Measurements from ENCODE around the gene ZP3. TPM values are rescaled to one million over a fixed set of nuclear protein-coding genes. Genes with fewer than 3 reads are reported as not detected.
A peak's percentile ranks its signal among the peaks of the same experiment; 100 is the strongest.
"Not testable (repeated sequence)": the region's sequence is repeated elsewhere in the genome, so short reads cannot be mapped to it uniquely, and the experiment has no call there.

ZP3 gene
- polyA plus RNA-seq (ENCODE audit: insufficient read depth in 1 of 5, insufficient read length in 5 of 5, low replicate concordance in 1 of 5): 10 to 100 TPM in 1 of 5 donors, 1 to 10 TPM in 4; 2.0 to 12.7 (median 2.3) TPM
- long read RNA-seq, donor 1: 0 reads
- long read RNA-seq, donor 2, partial matches to known transcripts: 5 of 5 reads
- long read RNA-seq, donor 2, other reads (novel, unspliced or antisense): 0 of 5 reads
- long read RNA-seq, donor 3: 0 reads
- long read RNA-seq, donor 4: 0 reads
- long read RNA-seq, donor 5: 0 reads
- long read RNA-seq, donor 6, partial matches to known transcripts: 0 of 65 reads
- long read RNA-seq, donor 6, other reads (novel, unspliced or antisense): 65 of 65 reads
- long read RNA-seq, donor 7: 0 reads
- long read RNA-seq, donor 8: 0 reads

DNA sequence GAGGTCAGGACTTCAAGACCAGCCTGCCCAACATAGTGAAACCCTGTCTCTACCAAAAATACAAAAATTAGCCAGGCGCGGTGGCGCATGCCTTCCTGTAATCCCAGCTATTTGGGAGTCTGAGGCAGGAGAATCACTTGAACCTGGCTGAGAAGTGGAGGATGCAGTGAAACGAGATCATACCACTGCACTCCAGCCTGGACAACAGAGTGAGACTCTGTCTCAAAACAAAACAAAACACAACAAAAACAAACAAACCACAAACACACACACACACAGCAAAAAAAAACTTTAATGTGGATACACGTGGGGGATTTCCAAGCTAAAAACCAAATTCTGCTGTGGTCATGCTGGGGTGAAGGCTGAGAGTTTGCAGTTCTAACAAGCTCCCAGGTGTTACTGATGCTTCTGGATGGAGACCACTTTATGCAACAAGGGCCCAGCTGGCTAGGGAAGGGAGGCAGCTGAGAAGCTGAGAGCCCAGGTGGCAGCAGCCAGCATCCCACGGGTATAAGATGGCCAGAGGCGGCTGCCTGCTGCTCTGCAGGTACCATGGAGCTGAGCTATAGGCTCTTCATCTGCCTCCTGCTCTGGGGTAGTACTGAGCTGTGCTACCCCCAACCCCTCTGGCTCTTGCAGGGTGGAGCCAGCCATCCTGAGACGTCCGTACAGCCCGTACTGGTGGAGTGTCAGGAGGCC, at the start of gene ZP3:
Gene ZP3, plus strand, starts transcription at position 538 of the 699 bp plus-strand sequence. Its CDS starts 15 bp downstream, at position 553.
- no peak for DNase-seq

DNA sequence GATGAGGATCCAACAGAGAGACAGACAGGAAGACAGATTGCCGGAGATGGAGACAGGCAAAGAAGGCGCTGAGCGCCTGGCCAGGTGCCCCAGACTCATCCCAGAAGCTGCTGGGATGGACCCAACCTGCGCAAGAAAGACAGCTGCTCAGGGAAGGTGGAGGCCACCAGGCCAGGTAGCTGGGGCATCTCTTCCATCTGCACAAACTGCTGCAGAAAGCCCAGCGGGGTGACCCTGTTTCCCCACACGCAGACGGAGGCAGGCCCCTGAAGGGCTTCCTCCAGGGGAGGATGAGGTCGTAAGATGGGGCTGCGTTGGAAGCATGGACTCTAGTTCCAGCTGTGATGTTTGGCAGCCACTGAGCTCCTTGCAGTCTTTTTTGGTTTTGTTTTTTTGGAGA, 49.5 kb upstream of the ZP3 start:
- no peak for DNase-seq

DNA sequence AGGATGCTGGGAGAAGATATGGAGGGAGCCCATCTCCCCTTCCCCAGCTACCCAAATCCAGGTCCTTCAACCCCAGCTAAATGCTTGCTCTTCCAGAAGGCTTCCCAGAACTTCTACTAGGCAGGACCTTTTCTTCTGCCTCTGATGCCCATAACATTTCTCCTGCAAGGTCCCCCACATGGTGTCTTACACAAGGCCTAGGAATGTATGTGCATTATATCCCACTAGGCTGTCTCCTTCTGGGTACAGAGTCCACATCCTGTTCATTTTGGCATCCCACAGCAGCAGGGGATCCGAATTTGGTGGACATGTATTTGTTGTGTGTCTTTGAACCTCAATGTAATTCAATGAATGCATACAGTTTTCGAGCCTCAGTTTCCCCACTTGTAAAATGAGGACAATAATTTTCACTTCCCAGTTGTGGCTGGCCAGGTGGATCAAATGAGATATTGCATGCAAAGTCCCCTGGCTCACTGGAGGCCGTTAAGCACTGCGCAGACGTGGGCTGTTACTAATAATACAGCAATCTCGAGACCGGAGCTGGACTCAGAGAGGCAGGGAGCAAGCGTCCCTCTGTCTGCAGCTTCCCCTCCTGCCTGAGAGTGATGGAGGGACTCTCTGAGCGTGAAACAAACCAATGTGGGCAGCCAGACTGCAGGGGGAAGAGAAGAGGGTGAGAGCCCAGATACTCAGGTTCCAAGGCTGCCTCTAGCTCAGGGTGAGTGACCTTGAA, 47.4 kb upstream of the ZP3 start:
- no peak for DNase-seq

DNA sequence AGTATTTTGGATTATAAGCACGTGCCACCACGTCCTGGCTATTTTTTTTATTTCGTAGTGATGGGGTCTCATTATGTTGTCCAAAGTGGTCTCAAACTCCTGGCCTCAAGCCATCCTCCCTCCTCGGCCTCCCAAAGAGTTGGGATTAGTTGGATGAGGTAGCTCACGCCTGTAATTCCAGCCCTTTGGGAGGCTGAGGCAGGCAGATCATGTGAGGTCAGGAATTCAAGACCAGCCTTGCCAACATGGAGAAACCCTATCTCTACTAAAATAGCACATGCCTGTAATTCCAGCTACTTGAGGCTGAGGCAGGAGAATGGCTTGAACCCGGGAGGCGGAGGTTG, 44.2 kb upstream of the ZP3 start:
- no peak for DNase-seq

DNA sequence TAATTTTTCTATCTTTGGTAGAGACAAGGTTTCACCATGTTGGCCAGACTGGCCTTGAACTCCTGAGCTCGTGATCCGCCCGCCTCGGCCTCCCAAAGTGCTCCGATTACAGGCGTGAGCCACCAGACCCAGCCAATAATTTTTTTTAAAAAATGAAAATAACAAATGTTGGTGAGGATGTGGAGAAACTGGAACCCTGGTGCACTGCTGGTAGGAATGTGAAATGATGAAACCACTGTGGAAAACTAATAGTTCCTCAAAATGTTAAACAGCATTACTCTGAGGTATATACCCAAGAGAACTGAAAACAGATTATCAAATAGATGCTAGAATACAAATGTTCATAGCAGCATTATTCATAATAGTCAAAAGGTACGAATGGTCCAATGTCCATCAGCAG, 42.9 kb upstream of the ZP3 start:
- DNase-seq: no peak

DNA sequence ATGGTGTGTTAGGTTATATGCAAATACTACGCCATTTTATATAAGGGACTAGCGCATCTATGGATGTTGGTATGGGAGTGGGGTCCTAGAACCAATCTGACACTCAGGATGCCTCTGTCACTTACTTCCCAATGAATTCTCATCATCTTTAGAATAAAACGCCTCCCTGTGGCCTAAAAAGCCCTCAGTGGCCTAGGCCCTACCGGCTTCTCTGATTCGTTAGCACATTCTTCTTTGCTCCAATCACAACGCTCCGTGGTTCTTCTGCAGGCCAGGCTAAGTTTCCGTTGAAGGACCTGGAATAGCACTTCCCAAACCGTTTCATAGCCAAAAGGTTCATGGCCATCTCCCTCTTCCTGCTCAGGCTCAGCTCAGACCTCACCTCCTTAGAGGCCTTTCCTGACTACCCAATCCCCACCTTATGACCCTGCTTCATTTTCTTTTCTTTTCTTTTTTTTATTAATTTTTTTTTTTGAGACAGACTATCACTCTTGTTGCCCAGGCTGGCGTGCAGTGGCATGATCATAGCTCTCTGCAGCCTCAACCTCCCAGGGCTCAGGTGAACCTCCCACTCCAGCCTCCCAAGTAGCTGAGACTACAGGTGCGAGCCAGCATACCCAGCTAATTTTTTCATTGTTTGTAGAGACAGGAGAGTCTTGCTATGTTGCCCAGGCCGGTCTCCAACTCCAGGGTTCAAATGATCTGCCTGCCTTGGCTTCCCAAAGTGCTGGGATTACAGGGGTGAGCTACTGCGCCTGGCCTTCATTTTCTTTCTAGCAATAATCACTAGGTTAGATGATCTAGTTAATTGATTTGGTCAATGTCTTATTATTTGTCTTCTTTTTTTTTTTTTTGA, 41.4 kb upstream of the ZP3 start:
- no peak for DNase-seq

DNA sequence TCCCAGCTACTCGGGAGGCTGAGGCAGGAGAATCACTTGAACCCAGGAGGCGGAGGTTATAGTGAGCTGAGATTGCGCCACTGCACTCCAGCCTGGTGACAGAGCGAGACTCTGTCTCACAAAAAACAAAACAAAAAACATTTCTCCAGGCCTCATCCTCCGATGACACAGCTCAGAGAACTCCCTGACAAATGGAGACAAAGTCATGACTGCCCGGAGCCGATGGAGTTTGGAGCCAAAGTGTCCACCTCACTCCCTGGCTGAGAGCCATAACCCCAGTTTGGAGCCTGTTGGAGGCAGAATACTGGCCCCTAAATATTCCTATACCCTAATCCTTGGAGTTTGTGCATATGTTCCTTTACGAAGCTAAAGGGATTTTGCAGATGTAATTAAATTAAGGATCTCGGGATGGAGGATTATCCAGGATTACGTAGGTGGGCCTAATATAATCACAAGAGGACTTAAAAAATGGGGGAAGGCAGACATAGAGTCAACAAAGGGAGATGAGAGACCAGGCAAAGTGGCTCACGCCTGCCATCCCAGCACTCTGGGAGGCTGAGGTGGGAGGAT, 38.0 kb upstream of the ZP3 start:
- DNase-seq: no peak

DNA sequence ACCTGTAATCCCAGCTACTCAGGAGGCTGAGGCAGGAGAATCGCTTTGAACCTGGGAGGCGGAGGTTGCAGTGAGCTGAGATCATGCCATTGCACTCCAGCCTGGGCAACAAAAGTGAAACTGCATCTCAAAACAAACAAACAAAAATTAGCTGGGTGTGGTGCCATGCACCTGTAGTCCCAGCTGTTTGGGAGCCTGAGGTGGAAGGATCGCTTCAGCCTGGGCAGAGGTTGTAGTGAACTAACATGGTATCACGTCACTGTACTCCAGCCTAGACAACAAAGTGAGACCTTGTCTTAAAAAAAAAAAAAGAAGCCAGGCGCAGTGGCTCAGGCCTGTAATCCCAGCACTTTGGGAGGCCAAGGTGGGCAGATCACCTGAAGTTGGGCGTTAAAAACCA, 37.0 kb upstream of the ZP3 start:
- not testable (repeated sequence) for DNase-seq

DNA sequence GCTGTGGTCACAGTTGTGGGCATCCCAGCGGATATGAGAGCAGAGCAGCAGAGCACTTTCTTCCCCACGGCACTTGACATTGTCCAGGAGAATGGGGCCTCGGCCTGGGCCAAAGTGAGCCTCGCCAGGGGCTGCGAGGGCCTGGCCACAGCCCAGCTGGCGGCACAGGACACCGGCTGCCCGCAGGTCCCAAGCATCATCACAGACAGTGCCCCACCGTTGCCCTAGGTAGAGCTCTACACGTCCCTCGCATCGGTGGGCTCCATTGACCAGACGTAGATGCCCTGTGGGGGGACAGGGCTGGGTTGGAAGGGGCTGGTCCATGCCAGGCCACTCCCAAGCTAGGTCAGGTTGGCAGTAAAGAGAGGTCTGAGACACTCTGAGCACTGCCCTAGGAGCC, 34.7 kb upstream of the ZP3 start:
- no peak for DNase-seq

DNA sequence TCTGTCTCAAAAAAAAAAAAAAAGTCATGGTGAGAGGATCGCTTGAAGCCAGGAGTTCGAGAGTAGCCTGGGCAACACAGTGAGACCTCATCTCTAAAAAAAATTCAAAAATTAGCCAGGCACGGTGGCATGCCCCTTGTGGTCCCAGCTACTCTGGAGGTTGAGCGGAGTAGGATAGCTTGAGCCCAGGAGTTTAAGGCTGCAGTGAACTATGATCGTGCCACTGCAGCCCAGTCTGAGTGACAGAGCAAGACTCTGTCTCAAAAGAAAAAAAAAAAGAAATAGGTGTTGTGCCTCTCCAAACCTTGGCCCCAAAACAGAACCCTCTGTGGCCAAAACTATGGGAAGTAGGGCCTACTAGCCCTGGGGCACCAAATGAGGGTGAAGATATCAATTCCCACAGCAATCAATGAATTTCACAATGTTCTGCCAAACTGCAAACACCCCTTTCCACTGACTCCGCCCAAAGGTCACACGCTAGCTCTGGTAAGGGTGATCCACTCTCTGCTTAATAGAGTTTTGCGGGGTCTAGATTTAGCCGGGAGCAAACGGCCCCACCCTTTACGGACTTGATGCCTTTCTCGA, 32.1 kb upstream of the ZP3 start:
- DNase-seq: no peak

DNA sequence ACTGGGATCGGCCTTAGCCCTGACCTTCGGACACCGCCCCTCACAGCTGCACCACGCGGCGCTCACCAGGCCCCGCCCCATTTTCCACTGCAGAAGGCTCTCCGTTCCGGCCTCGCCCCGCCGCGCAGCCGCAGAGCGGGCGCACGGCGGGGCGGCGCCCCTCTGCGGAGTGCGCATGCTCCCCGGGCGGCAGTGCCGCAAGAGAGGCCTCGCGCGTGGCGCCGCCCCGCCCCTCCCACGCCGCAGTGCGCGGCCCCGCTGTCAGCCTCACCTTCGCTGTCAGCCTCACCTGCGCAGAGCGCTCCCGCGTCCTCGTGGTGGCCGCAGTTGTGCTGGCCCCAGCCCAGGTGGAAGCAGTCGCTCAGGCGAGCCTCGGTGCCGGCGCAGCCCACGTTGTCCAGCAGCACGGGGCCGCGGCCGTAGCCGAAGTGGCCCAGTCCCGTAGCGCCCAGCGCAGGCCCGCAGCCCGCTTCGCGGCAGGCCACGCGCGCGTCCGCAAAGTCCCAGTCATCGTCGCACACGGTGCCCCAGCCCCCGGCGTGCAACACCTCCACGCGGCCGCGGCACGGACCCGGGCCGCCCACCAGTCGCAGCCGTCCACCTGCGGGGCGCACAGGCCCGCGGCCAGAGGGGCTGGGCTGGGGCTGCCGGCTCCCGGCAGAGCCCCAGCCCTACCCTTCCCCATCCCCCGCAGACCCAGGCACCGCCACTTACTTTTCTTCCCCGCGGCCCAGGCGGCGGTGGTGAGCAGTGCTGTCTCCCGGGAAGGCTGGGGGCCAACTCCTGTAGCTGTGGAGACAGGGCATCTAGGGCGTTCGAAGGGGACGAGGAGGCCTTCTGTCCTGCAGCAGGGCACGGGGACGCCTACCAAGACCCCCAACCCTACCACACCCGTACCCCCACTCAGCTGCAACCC, 31.4 kb upstream of the ZP3 start:
- peak; percentile 91 to 94 for DNase-seq

DNA sequence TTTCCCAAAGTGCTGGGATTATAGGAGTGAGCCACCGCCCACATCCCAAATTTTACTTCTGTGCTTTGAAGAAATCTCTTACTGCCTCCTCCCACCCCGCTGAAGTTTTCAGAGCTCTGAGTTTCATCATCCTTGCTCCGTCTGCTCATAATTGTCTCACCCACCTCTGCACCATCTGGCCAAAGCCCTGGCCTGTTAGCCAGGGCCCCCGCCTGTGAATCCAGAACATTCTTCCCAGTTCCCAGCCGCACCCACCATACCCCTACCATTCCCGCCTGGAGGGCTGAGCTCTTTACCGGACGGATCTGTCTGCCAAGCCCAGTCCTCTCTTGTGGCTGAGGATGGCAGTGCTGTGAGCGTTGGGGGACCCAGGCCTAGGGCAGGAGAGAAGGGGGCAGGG, 29.8 kb upstream of the ZP3 start:
- no peak for DNase-seq

DNA sequence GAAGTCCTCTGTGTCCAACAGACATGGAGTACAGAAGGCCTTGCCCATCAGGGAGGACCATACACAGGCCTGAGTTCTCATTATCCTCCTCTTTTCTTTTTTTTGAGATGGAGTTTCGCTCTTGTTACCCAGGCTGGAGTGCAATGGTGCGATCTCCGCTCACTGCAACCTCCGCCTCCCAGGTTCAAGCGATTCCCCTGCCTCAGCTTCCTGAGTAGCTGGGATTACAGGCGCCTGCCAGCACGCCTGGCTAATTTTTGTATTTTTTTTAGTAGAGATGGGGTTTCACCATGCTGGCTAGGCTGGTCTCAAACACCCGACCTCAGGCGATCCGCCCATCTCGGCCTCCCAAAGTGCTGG, 29.2 kb upstream of the ZP3 start:
- DNase-seq: not testable (repeated sequence)

DNA sequence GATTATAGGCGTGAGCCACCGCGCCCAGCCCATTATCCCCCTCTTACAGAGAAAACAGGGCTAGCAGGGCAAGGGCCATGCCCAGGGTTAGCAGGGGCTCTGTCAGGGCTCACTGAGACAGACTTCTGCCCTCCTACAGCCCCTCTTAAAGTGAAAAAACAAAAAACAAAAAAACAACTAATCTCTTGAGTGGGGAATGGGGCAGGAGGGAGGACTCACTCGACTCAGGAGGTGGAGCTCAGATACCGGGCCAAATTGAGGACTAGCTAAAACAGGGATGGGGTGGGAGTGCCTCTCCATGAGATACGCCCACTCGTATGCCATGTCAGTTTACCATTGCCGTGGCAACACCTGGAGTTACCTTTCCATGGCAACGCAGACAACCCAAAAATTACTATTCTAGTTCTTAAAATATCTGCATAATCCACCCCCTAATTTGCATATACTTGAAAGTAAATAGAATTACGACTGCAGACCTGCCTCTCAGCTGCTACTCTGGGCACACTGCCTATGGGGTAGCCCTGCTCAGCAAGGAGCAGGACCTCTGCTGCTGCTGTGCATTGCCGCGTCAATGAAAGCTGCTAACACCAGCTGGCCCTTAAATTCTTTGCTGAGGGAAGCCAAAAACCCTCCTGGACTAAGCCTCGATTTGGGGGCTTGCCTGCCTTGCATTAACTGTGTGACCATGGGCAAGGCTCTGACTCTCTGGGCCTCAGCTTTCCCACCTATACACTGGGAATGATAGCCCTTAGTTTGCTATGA, 28.6 kb upstream of the ZP3 start:
- peak in 1 of 2 donors; percentile 42 for DNase-seq

DNA sequence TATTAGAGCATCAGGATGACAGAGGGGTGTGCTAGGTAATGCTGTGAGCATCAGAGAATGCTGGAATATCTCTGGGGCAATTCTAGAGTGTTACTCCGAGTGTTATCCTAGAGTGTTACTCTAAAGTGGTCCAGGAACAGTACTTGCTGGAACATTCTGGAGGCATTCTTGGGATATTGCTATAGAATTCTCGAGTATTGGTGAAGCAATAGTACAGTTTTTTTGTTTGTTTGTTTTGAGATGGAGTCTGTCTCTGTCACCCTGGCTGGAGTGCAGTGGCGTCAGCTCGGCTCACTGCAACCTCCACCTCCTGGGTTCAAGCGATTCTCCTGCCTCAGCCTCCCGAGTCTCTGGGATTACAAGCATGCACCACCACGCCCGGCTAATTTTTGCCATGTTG, 27.9 kb upstream of the ZP3 start:
- DNase-seq: no peak

DNA sequence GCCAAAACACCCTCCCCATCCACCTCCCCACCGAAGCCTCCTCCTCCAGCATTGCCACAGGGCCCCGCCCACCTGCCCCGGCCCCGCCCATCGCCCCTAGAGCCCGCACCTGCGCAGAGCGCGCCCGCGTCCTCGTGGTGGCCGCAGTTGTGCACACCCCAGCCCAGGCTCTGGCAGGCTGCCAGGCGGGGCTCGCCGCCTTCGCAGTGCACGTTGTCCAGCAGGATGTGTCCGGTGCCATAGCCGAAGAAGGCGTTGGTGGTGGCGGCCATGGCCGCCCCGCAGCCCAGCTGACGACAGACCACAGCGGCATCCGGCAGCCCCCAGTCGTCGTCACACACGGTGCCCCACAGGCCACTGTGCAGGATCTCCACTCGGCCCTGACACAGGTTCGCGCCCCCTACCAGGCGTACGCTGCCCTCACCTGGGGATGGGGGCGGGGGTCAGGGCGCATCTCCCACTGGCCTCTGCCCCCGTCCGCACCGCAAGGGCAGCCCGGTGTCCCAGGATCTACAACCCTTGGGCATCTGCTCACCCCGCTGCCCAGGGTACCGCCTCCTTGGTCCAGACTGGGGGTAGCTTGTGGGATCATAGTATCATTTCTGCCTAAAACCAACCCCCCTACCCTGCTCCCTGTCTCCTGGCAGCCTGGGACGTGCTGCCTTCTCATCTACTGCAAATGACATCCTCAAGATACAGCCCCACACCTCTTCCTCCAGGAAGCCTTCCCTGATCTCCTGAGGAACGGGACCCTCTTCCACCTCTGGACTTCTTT, 27.2 kb upstream of the ZP3 start:
- DNase-seq: peak in 1 of 2 donors; percentile 43

DNA sequence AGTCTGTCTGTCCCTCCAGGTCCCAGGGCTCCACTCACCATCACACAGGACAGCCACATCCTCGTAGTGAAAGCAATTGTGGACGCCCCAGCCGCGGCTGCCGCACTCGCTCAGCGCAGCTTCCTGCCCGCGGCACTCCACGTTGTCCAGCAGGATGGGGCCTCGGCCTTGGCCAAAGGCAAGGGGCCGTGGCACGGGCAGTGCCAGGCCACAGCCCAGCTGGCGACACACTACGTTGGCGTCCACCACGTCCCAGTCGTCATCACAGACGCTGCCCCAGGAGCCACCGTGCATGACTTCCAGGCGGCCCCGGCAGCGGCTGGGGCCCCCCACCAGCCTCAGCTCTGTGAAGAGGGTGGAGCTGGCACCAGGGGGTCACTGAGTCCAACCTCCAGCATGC, 24.5 kb upstream of the ZP3 start:
- DNase-seq: no peak

DNA sequence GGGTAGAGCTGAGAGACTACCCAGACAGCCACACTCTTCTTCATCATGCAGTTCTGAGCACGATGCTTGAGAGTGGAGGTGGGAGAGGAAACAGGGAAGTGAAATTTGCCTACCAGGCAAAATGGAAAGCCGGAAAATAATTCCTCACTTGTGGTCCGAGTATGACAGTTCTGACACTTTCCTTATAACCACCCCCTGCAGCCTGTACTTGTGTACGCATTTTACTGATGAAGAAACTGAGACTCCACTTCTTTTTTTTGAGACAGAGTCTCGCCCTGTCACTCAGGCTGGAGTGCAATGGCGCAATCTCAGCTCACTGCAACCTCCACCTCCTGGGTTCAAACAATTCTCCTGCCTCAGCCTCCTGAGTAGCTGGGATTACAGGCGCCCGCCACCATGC, 21.7 kb upstream of the ZP3 start:
- DNase-seq: not testable (repeated sequence)
